RWPE2 (cell line): Measurements from ENCODE around the gene TUBB1.

Experiments used
- ATAC-seq: fragments of 200-7000 bp; cut with Tn5 transposase; 3 replicates; pipeline ENCODE4 v1.9.1; 2021; ENCODE audit warnings: low read depth
- DNase-seq: peaks from one replicate; pipeline ENCODE4 v3.0.0-alpha.2; 2020; ENCODE audit warnings: low spot score
- H3K27ac ChIP-seq: fragments of 450-650 bp; 2 replicates; pipeline ENCODE4 v1.5.1; 2017; ENCODE audit warnings: mild to moderate bottlenecking; ENCODE audit not compliant: poor library complexity, severe bottlenecking
- H3K27me3 ChIP-seq: fragments of 250-450 bp; sonication (Bioruptor Pico); 2 replicates; pipeline ENCODE4 v1.5.1; 2021; ENCODE audit warnings: mild to moderate bottlenecking, moderate library complexity; ENCODE audit not compliant: insufficient read depth, poor library complexity, severe bottlenecking
- H3K36me3 ChIP-seq: fragments of 250-450 bp; sonication (Bioruptor Pico); 2 replicates; pipeline ENCODE4 v1.5.1; 2020; ENCODE audit warnings: low read depth, mild to moderate bottlenecking, moderate library complexity
- H3K4me1 ChIP-seq: fragments of 250-450 bp; sonication (Bioruptor Pico); 2 replicates; pipeline ENCODE4 v1.5.1; 2021; ENCODE audit warnings: mild to moderate bottlenecking, moderate library complexity; ENCODE audit not compliant: insufficient read depth, poor library complexity, severe bottlenecking
- H3K4me3 ChIP-seq: fragments of 250-450 bp; sonication (Bioruptor Pico); 2 replicates; pipeline ENCODE4 v1.5.1; 2021; ENCODE audit warnings: mild to moderate bottlenecking, moderate library complexity; ENCODE audit not compliant: severe bottlenecking
- H3K9me3 ChIP-seq: fragments of 250-450 bp; sonication (Bioruptor Pico); 2 replicates; pipeline ENCODE4 v1.5.1; 2021; ENCODE audit warnings: mild to moderate bottlenecking, moderate library complexity; ENCODE audit not compliant: severe bottlenecking
- TF ChIP-seq, protein P1 (sequence below): fragments of 450-650 bp; IDR thresholded peaks from one replicate; pipeline ENCODE4 v1.5.1; 2017; ENCODE audit warnings: mild to moderate bottlenecking, moderate library complexity; ENCODE audit not compliant: poor library complexity, severe bottlenecking

TUBB1 gene

DNA sequence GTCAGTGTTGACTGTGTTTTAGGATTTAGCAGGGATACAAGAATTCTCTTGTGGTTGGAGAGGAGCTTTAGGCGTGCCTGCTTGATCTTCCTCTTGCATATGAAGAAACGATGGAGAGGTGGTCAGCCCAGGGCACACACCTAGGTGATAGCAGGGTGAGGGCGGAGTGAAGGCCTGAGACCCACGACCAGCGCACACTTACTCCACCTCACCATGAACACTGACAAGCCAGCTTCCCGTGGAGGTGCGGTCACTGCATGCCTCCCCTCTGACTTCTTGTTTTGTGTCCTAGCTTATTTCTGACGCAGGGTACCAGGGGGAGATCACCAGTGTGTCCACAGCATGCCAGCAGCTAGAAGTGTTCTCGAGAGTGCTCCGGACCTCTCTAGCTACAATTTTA lies 30.0 kb upstream of the TUBB1 start:
- Histone ChIP-seq H3K27me3 (no peaks in the 10 kb centered on the region), H3K4me1 (no peaks in the 10 kb centered on the region), H3K9me3 (no peaks in the 10 kb centered on the region), H3K27ac (no peak overlapping the region), H3K4me3 (no peak overlapping the region), H3K36me3 (peaks cover 97% of the 10 kb centered on the region)
- ATAC-seq (no peak), DNase-seq (peak; percentile 71)
- TF ChIP-seq, protein P1, sequence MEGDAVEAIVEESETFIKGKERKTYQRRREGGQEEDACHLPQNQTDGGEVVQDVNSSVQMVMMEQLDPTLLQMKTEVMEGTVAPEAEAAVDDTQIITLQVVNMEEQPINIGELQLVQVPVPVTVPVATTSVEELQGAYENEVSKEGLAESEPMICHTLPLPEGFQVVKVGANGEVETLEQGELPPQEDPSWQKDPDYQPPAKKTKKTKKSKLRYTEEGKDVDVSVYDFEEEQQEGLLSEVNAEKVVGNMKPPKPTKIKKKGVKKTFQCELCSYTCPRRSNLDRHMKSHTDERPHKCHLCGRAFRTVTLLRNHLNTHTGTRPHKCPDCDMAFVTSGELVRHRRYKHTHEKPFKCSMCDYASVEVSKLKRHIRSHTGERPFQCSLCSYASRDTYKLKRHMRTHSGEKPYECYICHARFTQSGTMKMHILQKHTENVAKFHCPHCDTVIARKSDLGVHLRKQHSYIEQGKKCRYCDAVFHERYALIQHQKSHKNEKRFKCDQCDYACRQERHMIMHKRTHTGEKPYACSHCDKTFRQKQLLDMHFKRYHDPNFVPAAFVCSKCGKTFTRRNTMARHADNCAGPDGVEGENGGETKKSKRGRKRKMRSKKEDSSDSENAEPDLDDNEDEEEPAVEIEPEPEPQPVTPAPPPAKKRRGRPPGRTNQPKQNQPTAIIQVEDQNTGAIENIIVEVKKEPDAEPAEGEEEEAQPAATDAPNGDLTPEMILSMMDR: no peak

DNA sequence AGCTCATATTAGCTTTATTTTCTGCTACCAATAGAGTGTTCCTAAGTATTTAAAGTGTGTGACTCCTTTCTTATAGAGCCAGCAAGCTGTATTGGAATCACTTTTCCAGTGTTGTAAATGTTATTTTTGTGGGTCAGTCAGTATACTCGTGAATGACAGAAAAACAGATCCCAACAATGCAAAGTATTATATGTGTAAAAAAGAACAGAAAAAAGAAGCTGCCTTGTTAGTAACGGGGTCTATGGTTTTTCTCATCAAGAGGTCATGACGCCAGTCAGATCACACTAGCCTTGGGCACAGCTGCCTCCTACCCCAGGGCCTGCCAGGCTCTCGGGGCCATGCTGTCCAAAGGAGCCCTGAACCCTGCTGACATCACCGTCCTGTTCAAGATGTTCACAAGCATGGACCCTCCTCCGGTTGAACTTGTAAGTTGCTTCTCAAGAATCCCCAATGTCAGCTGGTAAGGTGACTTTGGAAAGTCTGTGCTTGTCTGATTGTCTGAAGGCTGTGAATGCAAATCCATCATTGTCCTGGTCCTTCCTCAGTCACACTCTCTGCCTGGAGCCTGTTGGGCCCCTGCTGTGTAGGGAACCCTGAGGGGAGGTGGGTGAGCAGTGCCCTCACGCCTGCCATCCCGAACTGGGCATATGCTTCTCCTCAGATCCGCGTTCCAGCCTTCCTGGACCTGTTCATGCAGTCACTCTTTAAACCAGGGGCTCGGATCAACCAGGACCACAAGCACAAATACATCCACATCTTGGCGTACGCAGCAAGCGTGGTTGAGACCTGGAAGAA lies 28.4 kb upstream of the TUBB1 start:
- peak; percentile 73 for DNase-seq
- Histone ChIP-seq H3K4me1 (no peaks in the 10 kb centered on the region), H3K27me3 (no peaks in the 10 kb centered on the region), H3K27ac (no peak overlapping the region), H3K4me3 (no peak overlapping the region), H3K36me3 (peaks cover 100% of the 10 kb centered on the region), H3K9me3 (no peaks in the 10 kb centered on the region)
- TF ChIP-seq, protein P1: no peak
- ATAC-seq: no peak

DNA sequence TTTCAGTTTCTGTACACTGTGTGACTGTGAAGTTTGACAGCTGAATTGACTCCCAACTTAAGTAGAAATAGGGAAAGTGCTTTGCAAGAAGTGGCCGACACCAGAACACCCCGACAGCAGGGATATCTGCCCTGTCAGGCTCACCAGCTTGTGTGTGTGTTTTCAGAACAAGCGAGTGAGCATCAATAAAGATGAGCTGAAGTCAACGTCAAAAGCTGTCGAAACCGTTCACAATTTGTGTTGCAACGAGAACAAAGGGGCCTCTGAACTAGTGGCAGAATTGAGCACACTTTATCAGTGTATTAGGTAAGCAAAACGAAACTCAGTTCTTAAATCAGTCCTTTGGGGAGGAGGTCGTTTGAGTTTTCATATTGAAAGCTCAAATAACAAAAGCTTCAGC lies 27.5 kb upstream of the TUBB1 start:
- Histone ChIP-seq H3K4me1 (no peaks in the 10 kb centered on the region), H3K9me3 (no peaks in the 10 kb centered on the region), H3K27ac (no peak overlapping the region), H3K4me3 (no peak overlapping the region), H3K36me3 (peaks cover 100% of the 10 kb centered on the region), H3K27me3 (no peaks in the 10 kb centered on the region)
- DNase-seq (peak; percentile 40), ATAC-seq (no peak)
- TF ChIP-seq, protein P1: no peak

DNA sequence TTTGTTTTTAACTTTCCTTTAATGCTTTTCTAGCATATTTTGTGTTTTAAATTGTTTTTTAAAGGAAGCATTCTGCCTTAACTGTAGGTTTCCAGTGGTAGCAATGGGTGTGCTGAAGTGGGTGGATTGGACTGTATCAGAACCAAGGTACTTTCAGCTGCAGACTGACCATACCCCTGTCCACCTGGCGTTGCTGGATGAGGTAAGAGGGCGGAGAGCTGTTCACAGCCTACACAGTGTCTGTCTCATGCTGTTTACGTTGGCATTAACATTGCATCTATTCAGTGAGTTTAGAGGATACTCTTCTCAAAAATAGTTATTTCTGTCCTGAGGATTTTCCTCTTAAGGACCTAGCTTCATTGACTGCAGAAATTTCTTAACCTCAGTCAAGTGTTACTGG lies 26.3 kb upstream of the TUBB1 start:
- peaks cover 100% of the 10 kb centered on the region for H3K36me3 ChIP-seq
- TF ChIP-seq, protein P1: no peak
- peak; percentile 55 for DNase-seq

More for the DNA sequence above, 26.3 kb upstream of the TUBB1 start:
- no peak overlapping the region for H3K4me3 ChIP-seq
- ATAC-seq: no peak
- no peaks in the 10 kb centered on the region for H3K27me3 ChIP-seq
- H3K4me1 ChIP-seq: no peaks in the 10 kb centered on the region
- H3K9me3 ChIP-seq: no peaks in the 10 kb centered on the region
- no peak overlapping the region for H3K27ac ChIP-seq
